Measurements from ENCODE around the gene ZFHX3. TPM values are rescaled to one million over a fixed set of nuclear protein-coding genes. Genes with fewer than 3 reads are reported as not detected.

The ZFHX3 gene
- total RNA-seq, 1 donor from 2014 or later = 1.2 TPM

DNA sequence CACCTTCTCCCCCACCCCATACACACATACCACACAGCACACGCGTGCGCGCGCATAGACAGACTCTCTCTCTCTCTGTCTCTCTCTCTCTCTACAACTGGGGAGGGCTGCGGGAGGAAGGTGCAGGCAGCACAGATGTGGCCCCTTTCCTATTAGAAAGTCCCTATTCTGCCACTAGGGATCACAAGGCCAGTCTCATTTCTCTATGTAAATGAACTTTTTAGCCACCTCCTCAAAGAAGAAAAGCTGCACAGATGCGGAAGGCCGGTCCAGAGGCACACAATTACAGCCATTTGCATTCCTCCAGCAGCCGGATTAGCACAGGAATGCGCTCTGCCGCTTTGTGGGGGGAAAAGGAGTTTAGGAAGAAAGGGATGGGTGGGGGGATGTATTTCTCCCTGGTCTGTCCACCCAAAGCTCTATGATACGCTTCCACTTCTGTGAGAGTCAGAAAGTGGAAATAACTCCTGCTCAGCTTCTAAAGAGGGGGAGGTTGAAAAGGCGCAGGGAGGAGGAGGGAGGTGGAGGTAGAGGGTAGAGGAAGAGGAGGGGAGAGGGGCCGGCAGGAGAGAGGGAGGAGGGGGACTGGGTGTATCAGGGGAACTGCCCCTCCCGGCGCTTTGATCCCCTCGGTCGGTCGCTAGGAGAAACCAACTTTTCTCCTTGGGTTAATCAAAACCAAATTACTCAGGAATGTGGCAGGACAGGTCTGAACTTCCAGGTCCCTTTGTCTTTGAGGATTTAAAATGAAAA, 11.7 kb downstream of the ZFHX3 start:
- Mint-ChIP-seq H3K9me3 (no peaks in the 10 kb centered on the region), H3K36me3 (ENCODE audit: low read depth) (no peaks in the 10 kb centered on the region), H3K4me3 (ENCODE audit: low read depth) (no peak overlapping the region), H3K27me3 (ENCODE audit: low read depth) (peaks cover 27% of the 10 kb centered on the region), H3K4me1 (ENCODE audit: low read depth) (no peaks in the 10 kb centered on the region), H3K27ac (no peak overlapping the region)
- DNase-seq (ENCODE audit: low spot score) = no peak
- intact Hi-C loops (cut with micrococcal nuclease) = no loop called here

DNA sequence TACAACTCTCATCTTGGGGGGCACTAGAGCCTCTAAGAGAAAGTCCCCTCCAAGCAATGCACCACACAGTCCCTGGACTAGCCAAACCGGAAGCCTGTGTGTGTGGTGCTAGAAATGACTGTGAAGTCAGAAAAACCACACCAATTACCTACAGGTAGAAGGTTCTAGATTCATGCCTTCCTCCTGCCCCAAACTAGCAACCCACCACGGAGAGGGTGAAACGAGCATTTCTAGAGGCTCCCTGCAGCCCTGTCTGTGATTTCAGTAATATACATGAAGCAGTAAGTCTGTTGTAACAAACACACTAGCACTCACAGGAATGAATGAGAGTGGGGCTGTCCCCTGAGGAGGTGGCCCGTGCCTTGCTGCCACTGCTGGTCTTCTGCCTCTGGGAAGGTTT, 13.6 kb downstream of the ZFHX3 start:
- no peaks in the 10 kb centered on the region for H3K4me1 Mint-ChIP-seq (ENCODE audit: low read depth)
- H3K9me3 Mint-ChIP-seq = no peaks in the 10 kb centered on the region
- peaks cover 27% of the 10 kb centered on the region for H3K27me3 Mint-ChIP-seq (ENCODE audit: low read depth)
- no peak for DNase-seq (ENCODE audit: low spot score)
- no peaks in the 10 kb centered on the region for H3K36me3 Mint-ChIP-seq (ENCODE audit: low read depth)
- intact Hi-C loops (cut with micrococcal nuclease) = no loop called here
- H3K27ac Mint-ChIP-seq = no peak overlapping the region
- H3K4me3 Mint-ChIP-seq (ENCODE audit: low read depth) = no peak overlapping the region

DNA sequence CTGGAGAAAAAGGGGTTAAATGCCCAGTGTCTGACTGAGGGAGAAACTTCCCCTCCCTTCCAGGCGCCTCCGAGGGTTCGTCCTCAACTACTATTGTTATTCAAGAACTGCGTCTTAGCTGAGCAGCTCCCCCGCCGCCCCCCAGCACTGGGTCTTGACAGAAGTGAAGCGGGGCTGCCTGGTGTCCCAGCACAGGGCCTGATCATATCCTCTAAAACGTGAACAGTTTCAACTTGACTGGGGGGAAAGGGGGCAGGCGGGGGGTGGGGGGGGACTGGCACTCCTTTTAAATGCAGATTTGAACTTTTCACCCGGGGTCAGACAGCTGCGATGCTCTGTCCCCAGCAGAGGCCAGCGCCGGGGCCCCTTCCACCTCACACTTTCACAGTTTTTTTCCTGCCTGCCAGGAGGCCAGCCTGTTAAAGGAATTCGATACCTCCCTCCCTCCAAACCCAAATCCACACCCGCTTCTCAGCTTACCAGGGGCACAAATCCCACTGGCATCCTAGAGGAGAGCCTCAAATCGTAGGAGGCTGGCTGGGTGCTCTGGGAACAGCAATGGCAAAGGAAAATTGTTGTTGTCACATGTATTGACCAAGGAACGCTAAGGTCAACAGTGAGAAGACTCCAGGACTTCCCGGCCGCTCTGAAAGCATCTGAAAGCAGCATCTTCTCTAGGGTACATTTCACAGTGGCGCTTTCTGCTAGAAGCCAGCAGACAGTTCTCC, 14.5 kb downstream of the ZFHX3 start:
- Mint-ChIP-seq H3K27me3 (ENCODE audit: low read depth) (peaks cover 27% of the 10 kb centered on the region), H3K27ac (no peak overlapping the region), H3K4me3 (ENCODE audit: low read depth) (no peak overlapping the region), H3K4me1 (ENCODE audit: low read depth) (no peaks in the 10 kb centered on the region), H3K36me3 (ENCODE audit: low read depth) (no peaks in the 10 kb centered on the region), H3K9me3 (no peaks in the 10 kb centered on the region)
- DNase-seq (ENCODE audit: low spot score) = no peak
- intact Hi-C loops (cut with micrococcal nuclease) = no loop called here

DNA sequence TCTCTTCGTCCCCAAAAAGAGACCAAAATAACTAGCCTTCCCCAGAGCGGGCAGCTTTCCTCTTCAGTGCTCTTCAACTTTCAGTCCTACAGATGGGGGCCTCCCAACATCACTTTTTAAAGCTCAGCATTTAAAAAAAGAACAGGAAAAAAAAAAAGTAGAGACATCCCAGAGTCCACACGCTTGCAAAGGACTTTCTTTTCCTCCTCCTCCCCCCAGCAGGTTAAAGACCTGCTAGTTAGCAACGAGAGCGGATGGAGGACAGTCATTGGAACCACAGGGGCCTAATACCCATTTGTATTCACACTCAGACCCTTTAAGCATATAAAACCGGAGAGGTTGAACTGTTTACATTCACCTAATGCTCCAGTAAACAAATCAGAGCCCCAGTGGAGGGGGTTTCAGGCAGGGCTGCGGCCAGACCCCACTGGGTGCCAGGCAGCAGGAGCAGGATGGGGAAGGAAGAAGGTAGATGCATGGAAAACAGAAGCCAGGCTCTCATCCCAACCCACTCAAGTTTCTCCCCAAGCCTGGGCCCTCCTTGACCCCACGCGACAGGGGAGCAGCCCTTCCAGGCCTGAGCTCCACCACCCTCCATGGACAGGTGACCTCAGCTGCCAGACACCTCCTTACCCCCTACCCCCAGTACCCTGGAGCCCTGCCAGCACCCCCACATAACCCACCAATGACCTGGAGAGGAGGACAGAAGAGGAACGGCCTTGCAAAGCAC, 15.2 kb downstream of the ZFHX3 start:
- Mint-ChIP-seq H3K9me3 (no peaks in the 10 kb centered on the region), H3K4me1 (ENCODE audit: low read depth) (no peaks in the 10 kb centered on the region), H3K36me3 (ENCODE audit: low read depth) (no peaks in the 10 kb centered on the region), H3K27me3 (ENCODE audit: low read depth) (peaks cover 24% of the 10 kb centered on the region), H3K27ac (no peak overlapping the region), H3K4me3 (ENCODE audit: low read depth) (no peak overlapping the region)
- intact Hi-C loops (cut with micrococcal nuclease) = no loop called here
- DNase-seq (ENCODE audit: low spot score) = no peak

DNA sequence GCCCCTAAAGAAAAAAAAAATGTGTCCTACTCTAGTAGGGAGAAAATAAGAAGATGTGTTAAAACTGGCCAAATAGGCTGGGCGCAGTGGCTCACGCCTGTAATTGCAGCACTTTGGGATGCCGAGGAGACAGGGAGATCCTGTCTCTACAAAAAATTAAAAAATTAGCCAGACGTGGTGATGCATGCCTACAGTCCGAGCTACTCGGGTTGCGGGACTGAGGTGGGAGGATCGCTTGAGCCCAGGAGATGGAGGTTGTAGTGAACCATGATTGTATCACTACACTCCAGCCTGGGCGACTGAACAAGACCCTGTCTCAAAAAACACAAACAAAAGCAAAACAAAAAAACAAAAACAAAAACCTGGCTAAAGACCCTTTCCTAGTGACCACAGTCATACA, 15.9 kb downstream of the ZFHX3 start:
- no peak overlapping the region for H3K4me3 Mint-ChIP-seq (ENCODE audit: low read depth)
- no peaks in the 10 kb centered on the region for H3K4me1 Mint-ChIP-seq (ENCODE audit: low read depth)
- H3K36me3 Mint-ChIP-seq (ENCODE audit: low read depth) = no peaks in the 10 kb centered on the region
- no peaks in the 10 kb centered on the region for H3K9me3 Mint-ChIP-seq
- intact Hi-C loops (cut with micrococcal nuclease) = no loop called here
- peaks cover 17% of the 10 kb centered on the region for H3K27me3 Mint-ChIP-seq (ENCODE audit: low read depth)
- H3K27ac Mint-ChIP-seq = no peak overlapping the region
- DNase-seq (ENCODE audit: low spot score) = no peak

DNA sequence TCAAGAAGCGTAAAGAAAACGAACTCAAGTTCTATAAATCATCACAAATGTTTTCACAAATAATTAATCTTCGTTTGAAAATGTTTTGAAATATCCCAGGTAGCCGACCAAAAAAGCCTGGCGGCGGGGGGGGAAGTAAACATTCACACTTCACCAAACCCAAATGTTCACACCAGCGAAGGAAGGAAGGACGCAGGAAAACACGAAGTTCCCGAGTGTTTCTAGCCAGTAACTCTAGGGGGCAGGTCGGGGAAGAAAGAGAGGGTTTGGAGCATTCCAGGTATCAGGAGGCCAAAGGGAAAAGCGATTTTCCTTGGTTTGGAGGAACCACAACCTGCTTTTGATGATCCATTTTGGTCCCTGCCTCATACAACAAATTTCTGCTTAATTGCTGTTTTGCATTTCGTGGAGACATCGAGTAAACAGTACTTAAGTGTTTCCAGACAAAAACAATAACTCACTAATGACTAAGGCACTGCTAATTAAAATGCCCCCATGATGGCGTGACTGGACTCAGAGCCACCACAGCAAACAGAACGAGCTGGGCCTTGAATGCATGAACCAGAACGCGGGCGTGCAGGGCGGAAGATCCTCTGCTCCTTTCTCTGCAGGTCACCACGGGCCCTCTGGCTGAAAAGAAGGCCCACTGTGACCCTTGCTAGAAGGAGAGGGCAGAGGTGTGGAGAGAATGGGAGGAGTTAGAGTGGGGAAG, 16.6 kb downstream of the ZFHX3 start:
- no peak for DNase-seq (ENCODE audit: low spot score)
- intact Hi-C loops (cut with micrococcal nuclease) = no loop called here
- Mint-ChIP-seq H3K27ac (no peak overlapping the region), H3K4me1 (ENCODE audit: low read depth) (no peaks in the 10 kb centered on the region), H3K36me3 (ENCODE audit: low read depth) (no peaks in the 10 kb centered on the region), H3K4me3 (ENCODE audit: low read depth) (no peak overlapping the region), H3K9me3 (no peaks in the 10 kb centered on the region), H3K27me3 (ENCODE audit: low read depth) (peaks cover 13% of the 10 kb centered on the region)

DNA sequence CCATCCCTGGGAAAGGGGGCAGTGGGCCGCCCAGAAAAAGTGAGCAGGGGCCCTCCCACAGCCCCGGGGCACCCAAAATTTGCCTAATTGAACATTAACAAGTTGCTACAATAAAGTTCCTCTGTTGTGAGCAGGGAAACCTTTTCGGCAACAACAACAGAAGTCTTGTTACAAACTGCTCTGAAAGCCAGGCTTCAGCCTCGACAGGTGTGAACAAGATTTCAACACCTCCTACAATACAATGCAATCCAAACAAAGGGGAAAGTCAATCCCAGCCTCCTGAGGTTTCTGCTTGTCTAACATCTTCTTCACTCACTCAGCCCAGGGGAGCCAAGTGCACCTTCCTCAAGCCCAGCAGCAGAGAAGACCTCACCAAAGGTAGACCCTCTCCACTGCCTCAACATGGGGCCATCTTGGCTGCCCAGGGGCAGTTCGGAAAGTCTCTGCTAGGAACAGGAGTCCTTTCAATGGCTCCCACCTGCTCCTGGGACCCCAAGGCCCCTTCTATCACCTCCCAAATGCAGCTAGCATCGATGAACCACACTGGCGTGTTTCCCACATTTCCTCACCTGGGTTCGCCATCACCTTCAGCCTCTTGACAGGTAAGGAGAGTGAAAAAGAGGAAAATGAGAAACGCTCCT, 19.1 kb downstream of the ZFHX3 start:
- Mint-ChIP-seq H3K9me3 (no peaks in the 10 kb centered on the region), H3K27me3 (ENCODE audit: low read depth) (no peaks in the 10 kb centered on the region), H3K4me3 (ENCODE audit: low read depth) (no peak overlapping the region), H3K4me1 (ENCODE audit: low read depth) (no peaks in the 10 kb centered on the region), H3K27ac (no peak overlapping the region), H3K36me3 (ENCODE audit: low read depth) (no peaks in the 10 kb centered on the region)
- no peak for DNase-seq (ENCODE audit: low spot score)
- intact Hi-C loops (cut with micrococcal nuclease) = no loop called here

DNA sequence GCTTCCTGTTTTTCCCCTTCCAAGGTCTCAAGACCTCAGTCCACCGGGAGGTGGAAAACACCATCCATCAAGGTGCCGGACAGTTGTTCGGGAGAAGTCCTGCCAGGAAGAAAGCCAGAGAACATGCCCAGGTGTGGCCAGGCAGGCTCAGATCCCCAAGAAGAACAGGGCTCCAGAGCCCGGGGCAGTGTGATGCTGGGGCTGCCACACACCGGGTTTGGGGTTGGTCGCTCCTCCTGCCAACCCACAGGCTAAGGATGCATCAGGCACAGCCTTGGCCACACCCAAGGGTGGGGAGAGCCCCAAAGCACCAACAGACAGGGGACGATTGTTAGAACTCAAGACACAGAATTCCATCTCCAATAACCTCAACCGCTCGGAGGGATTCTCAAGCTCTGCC, 19.7 kb downstream of the ZFHX3 start:
- DNase-seq (ENCODE audit: low spot score) = no peak
- H3K27me3 Mint-ChIP-seq (ENCODE audit: low read depth) = no peaks in the 10 kb centered on the region
- no peak overlapping the region for H3K27ac Mint-ChIP-seq
- no peaks in the 10 kb centered on the region for H3K9me3 Mint-ChIP-seq
- no peaks in the 10 kb centered on the region for H3K4me1 Mint-ChIP-seq (ENCODE audit: low read depth)
- H3K4me3 Mint-ChIP-seq (ENCODE audit: low read depth) = no peak overlapping the region
- no peaks in the 10 kb centered on the region for H3K36me3 Mint-ChIP-seq (ENCODE audit: low read depth)
- intact Hi-C loops (cut with micrococcal nuclease) = no loop called here

DNA sequence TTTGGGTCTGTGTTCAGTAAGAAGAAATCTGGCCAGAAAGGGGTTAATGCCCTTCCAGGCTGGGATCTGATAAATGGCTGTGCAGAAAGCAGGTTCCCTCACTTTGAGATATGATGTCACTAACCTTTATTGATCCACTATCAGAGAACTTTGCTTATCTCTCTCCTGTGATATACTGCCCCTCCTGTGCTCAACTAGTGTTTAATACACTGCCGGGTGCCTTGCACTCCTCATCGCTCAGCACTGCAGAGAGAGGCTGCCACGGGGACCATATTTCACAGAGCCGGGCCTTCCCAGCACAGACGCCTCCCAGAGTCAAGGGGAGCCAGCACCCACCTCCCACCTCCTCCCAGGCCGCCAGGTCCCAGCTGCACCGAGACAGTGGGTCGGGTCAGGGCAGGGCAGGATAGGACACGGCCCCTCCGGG, 20.2 kb downstream of the ZFHX3 start:
- no peaks in the 10 kb centered on the region for H3K9me3 Mint-ChIP-seq
- no peaks in the 10 kb centered on the region for H3K36me3 Mint-ChIP-seq (ENCODE audit: low read depth)
- no peak for DNase-seq (ENCODE audit: low spot score)

DNA sequence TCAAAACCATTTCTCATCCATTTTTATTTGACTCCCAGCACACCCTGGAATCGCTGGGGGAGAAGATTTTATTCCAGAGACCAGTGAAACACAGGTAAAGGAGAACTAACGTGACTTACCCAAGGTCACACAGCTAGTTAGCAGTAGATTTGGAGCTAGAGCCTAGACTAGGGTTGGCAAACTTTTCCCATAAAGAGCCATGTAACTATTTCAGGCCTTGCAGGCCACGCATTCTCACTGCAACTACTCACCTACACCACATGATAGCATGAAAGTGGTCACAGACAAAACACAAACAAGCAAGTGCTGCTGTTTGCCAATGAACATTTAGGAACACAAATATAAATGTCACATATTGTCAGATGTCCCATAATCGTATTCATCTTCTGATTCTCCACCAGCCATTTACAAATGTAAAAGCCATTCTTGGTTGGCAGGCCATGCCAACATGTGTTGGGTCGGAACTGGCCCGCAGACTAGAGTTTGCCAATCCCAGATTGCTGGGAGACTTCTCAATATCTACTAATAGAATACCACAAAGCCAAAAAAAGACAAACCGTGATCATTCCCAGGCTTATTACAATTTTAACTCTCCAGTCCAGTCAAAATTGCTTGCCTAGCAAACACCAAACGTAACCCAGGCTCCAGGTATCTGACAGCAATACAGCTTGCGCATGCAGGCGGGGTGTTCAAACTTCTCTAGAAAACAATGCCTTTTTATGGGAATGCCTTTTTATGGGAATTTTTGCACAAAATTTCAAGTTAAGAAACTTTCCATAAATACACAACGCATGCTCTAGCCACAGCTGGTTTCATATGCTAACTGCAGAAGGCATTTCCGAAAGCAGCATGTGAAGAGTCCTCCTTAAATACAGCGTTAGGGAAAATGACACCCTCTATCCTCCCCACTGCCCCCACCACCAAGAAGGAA, 20.9 kb downstream of the ZFHX3 start:
- no peak for DNase-seq (ENCODE audit: low spot score)
- no peak overlapping the region for H3K4me3 Mint-ChIP-seq (ENCODE audit: low read depth)
- H3K9me3 Mint-ChIP-seq = no peaks in the 10 kb centered on the region
- H3K36me3 Mint-ChIP-seq (ENCODE audit: low read depth) = no peaks in the 10 kb centered on the region
- H3K27me3 Mint-ChIP-seq (ENCODE audit: low read depth) = no peaks in the 10 kb centered on the region
- no peak overlapping the region for H3K27ac Mint-ChIP-seq
- no peaks in the 10 kb centered on the region for H3K4me1 Mint-ChIP-seq (ENCODE audit: low read depth)
- intact Hi-C loops (cut with micrococcal nuclease) = no loop called here

More for the DNA sequence above, 20.2 kb downstream of the ZFHX3 start:
- Mint-ChIP-seq H3K27me3 (ENCODE audit: low read depth) (no peaks in the 10 kb centered on the region), H3K27ac (no peak overlapping the region), H3K4me3 (ENCODE audit: low read depth) (no peak overlapping the region), H3K4me1 (ENCODE audit: low read depth) (no peaks in the 10 kb centered on the region)
- intact Hi-C loops (cut with micrococcal nuclease) = no loop called here

DNA sequence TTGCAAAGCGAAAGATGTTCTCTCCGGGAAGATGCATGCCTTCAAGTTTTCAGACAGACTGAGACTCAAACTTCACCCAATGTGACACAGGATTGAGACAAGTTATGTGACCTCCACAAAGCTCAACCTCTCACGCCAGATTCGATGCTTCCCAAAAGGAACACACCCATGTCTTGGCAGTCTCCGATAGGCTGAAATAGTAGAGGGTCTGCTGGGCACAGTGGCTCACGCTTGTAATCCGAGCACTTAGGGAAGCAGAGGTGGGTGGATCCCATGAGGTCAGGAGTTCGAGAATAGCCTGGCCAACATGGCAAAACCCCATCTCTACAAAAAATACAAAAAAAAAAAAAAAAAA, 22.1 kb downstream of the ZFHX3 start:
- Mint-ChIP-seq H3K4me1 (ENCODE audit: low read depth) (no peaks in the 10 kb centered on the region), H3K9me3 (no peaks in the 10 kb centered on the region), H3K27me3 (ENCODE audit: low read depth) (no peaks in the 10 kb centered on the region), H3K4me3 (ENCODE audit: low read depth) (no peak overlapping the region), H3K36me3 (ENCODE audit: low read depth) (no peaks in the 10 kb centered on the region), H3K27ac (no peak overlapping the region)
- no peak for DNase-seq (ENCODE audit: low spot score)
- intact Hi-C loops (cut with micrococcal nuclease) = no loop called here

Measured in activated T-helper 2 cell treated with anti-CD3 and anti-CD28 coated beads, Interferon-gamma antibody, Interleukin-2, Interleukin-4, amounts not matched to agents 10 μg/mL and 5 μg/mL and 100 μg/mL, durations not matched to agents 14 hours and 24 hours and 36 hours (primary cell).